Adrenal gland (tissue), 12 donors: ENCODE measurements around the gene MC5R. TPM values are rescaled to one million over a fixed set of nuclear protein-coding genes. Genes with fewer than 3 reads are reported as not detected.

Experiments used
- DNase-seq, 7 donors: peaks; one replicate each; pipeline ENCODE4 v3.0.0-alpha.2; 2019 to 2020
- H3K27ac ChIP-seq, 5 donors: fragments of 200-600 bp; sonication (generic) in 4 of 5; 1 replicate in 3 of 5; 2 replicates in 2 of 5; pipeline versions ENCODE4 v1.5.1 to v1.8.0; 2016 to 2020; ENCODE audit warnings: mild to moderate bottlenecking in 1 of 5
- H3K27me3 ChIP-seq: fragments of 200-600 bp; 2 replicates; pipeline ENCODE4 v1.8.0; 2021
- H3K36me3 ChIP-seq, 2 donors: fragments of 200-600 bp; replicated peaks in 1 of 2; 1 replicate in 1 of 2; 2 replicates in 1 of 2; pipeline versions ENCODE4 v1.5.1 to v1.8.0; 2018 to 2022
- H3K4me1 ChIP-seq, 2 donors: fragments of 200-600 bp; replicated peaks in 1 of 2; 1 replicate in 1 of 2; 2 replicates in 1 of 2; pipeline versions ENCODE4 v1.5.1 to v1.8.0; 2018 to 2021
- H3K4me3 ChIP-seq, 4 donors: fragments of 200-600 bp; sonication (generic) in 3 of 4; one replicate each; pipeline ENCODE4 v1.5.1; 2016 to 2018
- H3K9me3 ChIP-seq, 3 donors: fragments of 200-600 bp; sonication (generic) in 1 of 3; replicated peaks in 1 of 3; 1 replicate in 2 of 3; 2 replicates in 1 of 3; pipeline versions ENCODE4 v1.5.1 to v1.8.0; 2016 to 2021
- CTCF ChIP-seq, 6 experiments: fragments of 450-650 bp in 4 of 6; fragments of 200-600 bp in 2 of 6; sonication (generic) in 1 of 6; IDR thresholded peaks; 1 replicate in 5 of 6; 2 replicates in 1 of 6; pipeline versions ENCODE4 v1.5.1 to v1.8.0; 2016 to 2021; ENCODE audit warnings: antibody characterized with exemption in 6 of 6, mild to moderate bottlenecking in 2 of 6, moderate library complexity in 1 of 6
- POLR2A ChIP-seq, 2 donors: fragments of 450-650 bp; IDR thresholded peaks; one replicate each; pipeline ENCODE4 v1.6.1; 2017; ENCODE audit warnings: antibody characterized with exemption in 2 of 2, mild to moderate bottlenecking in 2 of 2, moderate library complexity in 1 of 2
- WGBS, 4 donors: extraction: QIAGEN DNeasy Blood & Tissue Kit in 2 of 4; methylation state at CpG; one replicate each; pipeline versions ENCODE4 v1.1.5 to v1.1.7; 2013 to 2017; 5-methylcytosine and 5-hydroxymethylcytosine counted together
- intact Hi-C, 2 donors: fragments of 100-400 bp; cut with DNase I; formaldehyde crosslinking; loops; one replicate each; pipeline versions ENCODE4 v1.14.1 to v1.15.0; 2022 to 2023
- polyA plus RNA-seq, 3 donors: library from polyadenylated mRNA; stranded (reverse); fragments of 200-250 nt in 2 of 3; fragments of 350-450 nt in 1 of 3; fragmentation: Illumina TruSeq in 1 of 3; extraction: RNeasy Lipid Tissue Mini Kit (QIAGEN cat#74804) in 1 of 3; gene quantifications; one replicate each; pipeline ENCODE4 v1.2.3, GENCODE V29; 2013 to 2014
- total RNA-seq, 9 donors: library from RNA; depleted of rRNA in 4 of 9; stranded (reverse); fragments of >200 nt in 4 of 9; fragments of 120-200 nt in 1 of 9; fragmentation: NEBNext Ultra II Directional in 1 of 9; extraction: Animal tissue kit (Norgen Biotek cat#: 25700) in 1 of 9; gene quantifications; one replicate each; pipeline versions ENCODE4 v1.1.0 to v1.2.4, GENCODE V29; 2013 to 2023
- donor health status: healthy with polysubstance abuse.
- donor health status: Bipolar disorder and iron deficiency.
- donor health status: DM: yes; HTN: yes; CAD: no.
- donor health status: DM: no; HTN: no; CAD: no.
- donor health status: DM: no; HTN: no; CAD: no.
- donor health status: DM: yes; HTN: yes; CAD: no.

The MC5R gene
- total and polyA plus RNA-seq, 12 donors, result 0.06 to 0.32 (median 0.18) TPM; not detected in 7

- Histone ChIP-seq H3K36me3 (no peaks in the 10 kb centered on the region), H3K4me3 (peak overlapping the region in 1 of 4 donors; percentile 30), H3K4me1 (no peaks in the 10 kb centered on the region), H3K27me3 (peaks cover 17% of the 10 kb centered on the region), H3K27ac (no peak overlapping the region), H3K9me3 (no peaks in the 10 kb centered on the region)
- TF ChIP-seq POLR2A (IDR thresholded peaks at IDR 0.05) (no peak), CTCF (IDR thresholded peaks at IDR 0.05) (no peak)
- no peak for DNase-seq
- intact Hi-C loops, result no loop called here
- 8 to 14% (median 10%) methylated on average over 15 of the region's 15 CpGs for WGBS, 4 donors
Observed at GRCh38 chr18:13801260-13801601, 22.7 kb upstream of the MC5R start.

GRCh38 chr18:13804305-13804704, 19.6 kb upstream of the MC5R start:
- intact Hi-C loops, result no loop called here
- 62 to 87% (median 74%) methylated on average over 4 of the region's 4 CpGs for WGBS, 4 donors

GRCh38 chr18:13808294-13809042, 15.5 kb upstream of the MC5R start:
- no peaks in the 10 kb centered on the region for H3K9me3 ChIP-seq
- H3K4me3 ChIP-seq, result no peak overlapping the region
- intact Hi-C loops, result no loop called here
- no peak overlapping the region for H3K27ac ChIP-seq
- peaks cover 11% of the 10 kb centered on the region for H3K27me3 ChIP-seq
- H3K36me3 ChIP-seq, result no peaks in the 10 kb centered on the region
- no peak for TF ChIP-seq POLR2A (IDR thresholded peaks at IDR 0.05)
- 53 to 71% (median 67%) methylated on average over 8 of the region's 8 CpGs for WGBS, 4 donors
- no peak for DNase-seq
- no peaks in the 10 kb centered on the region for H3K4me1 ChIP-seq

More at GRCh38 chr18:13804305-13804704, 19.6 kb upstream of the MC5R start:
- Histone ChIP-seq H3K4me3 (no peak overlapping the region), H3K36me3 (no peaks in the 10 kb centered on the region), H3K27me3 (peaks cover 11% of the 10 kb centered on the region), H3K27ac (no peak overlapping the region), H3K4me1 (no peaks in the 10 kb centered on the region), H3K9me3 (no peaks in the 10 kb centered on the region)
- TF ChIP-seq POLR2A (IDR thresholded peaks at IDR 0.05), result no peak
- no peak for TF ChIP-seq CTCF (IDR thresholded peaks at IDR 0.05)
- DNase-seq, result no peak

GRCh38 chr18:13809043-13809430, 14.9 kb upstream of the MC5R start:
- intact Hi-C loops, result no loop called here
- TF ChIP-seq CTCF (IDR thresholded peaks at IDR 0.05), result no peak
- TF ChIP-seq POLR2A (IDR thresholded peaks at IDR 0.05), result no peak
- no peaks in the 10 kb centered on the region for H3K9me3 ChIP-seq
- H3K4me1 ChIP-seq, result no peaks in the 10 kb centered on the region
- 75 to 86% (median 82%) methylated on average over 2 of the region's 2 CpGs for WGBS, 4 donors
- no peaks in the 10 kb centered on the region for H3K36me3 ChIP-seq
- peaks cover 11% of the 10 kb centered on the region for H3K27me3 ChIP-seq
- no peak overlapping the region for H3K27ac ChIP-seq
- DNase-seq, result no peak
- H3K4me3 ChIP-seq, result no peak overlapping the region
